Erythroblast (primary cell): ENCODE results near the gene CLSTN1.
"Not testable (repeated sequence)": the region's sequence is repeated elsewhere in the genome, so short reads cannot be mapped to it uniquely, and the experiment has no call there.

Experiments used
- DNase-seq, 2 experiments: peaks; one replicate each; lab custom pipeline; 2025; lab: John Stamatoyannopoulos, UW
- GATA1 ChIP-seq: IDR thresholded peaks from 2 replicates; pipeline ENCODE4 v1.6.1; 2011; ENCODE audit warnings: low read depth, mild to moderate bottlenecking, control low read depth, low read length, moderate library complexity
- POLR2A ChIP-seq: IDR thresholded peaks from 2 replicates; pipeline ENCODE4 v1.6.1; 2011; ENCODE audit warnings: mild to moderate bottlenecking, low read length

The CLSTN1 gene

DNA sequence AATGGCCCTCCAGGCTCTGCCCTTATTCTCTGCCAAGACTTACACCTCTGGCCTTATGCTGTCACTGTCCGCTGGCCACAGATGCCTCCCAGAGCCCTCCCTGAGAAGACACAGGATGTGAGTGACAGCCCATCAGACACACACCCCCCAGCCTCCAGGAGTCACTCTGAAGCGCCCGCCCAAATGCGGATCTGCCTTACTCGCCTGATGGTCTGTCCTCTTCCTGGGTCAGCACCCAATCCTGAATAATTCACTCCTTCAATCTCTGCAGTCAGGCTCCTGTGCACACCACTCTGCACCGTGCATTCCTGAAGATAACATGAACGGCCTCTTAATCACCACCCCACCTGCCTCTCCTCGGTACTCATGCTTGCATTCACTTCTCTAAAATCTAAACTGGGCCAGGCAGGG is 14.7 kb downstream of the CLSTN1 start:
- TF ChIP-seq POLR2A (no peak), GATA1 (no peak)
- no peak for DNase-seq

DNA sequence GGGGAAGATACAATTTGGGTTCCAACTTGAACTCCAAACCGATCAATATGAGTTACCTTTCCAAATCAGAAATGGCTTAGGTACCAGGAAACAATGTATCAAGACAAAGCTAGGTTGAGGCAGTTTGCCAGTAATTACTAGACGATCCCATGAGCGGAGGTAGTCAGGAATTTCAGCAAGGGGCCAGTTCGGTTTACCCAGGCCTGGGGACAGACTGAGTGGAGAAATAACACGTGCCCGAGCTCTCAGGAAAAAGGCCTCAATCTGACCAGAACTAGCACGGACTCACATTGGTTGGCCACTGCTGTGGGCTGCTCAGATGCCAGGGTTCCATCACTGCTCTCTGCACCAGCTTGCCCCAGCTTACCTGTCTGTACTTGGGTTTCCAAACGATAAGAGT is 15.3 kb downstream of the CLSTN1 start:
- TF ChIP-seq GATA1 = no peak
- no peak for DNase-seq

DNA sequence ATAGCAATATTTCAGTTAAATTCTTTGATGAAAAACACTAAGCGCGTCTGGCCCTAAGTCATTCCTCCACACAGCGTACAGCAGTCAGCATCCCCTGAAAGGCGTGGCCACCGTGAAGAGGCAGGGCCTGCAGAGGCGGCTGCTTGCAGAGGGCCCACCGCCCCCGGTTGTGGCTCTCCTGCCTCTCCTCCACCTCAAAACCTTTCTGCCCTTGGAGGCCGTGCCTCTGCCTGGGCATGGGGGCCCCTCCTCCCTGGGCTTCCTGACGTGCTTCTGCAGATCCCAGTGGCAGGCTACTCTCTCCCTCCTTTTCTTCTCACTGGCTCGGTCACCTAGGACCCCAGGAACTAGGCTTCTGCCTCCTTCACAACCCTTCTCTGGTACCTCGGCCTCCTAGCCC is 16.2 kb downstream of the CLSTN1 start:
- DNase-seq = no peak
- TF ChIP-seq POLR2A = no peak
- TF ChIP-seq GATA1 = no peak

DNA sequence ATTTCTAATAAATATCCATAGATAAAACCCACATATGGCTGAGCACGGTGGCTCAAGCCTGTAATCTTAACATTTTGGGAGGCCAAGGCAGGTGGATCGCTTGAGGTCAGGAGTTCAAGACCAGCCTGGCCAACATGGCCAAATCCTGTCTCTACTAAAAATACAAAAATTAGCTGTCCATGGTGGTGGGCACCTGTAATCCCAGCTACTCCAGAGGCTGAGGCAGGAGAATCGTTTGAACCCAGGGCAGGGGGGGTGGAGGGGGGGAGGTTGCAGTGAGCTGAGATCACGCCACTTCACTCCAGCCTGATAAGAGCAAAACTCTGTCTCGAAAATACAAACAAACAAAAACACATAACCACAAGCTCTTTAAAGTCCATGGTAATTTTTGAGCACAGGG is 17.8 kb downstream of the CLSTN1 start:
- DNase-seq = not testable (repeated sequence)

DNA sequence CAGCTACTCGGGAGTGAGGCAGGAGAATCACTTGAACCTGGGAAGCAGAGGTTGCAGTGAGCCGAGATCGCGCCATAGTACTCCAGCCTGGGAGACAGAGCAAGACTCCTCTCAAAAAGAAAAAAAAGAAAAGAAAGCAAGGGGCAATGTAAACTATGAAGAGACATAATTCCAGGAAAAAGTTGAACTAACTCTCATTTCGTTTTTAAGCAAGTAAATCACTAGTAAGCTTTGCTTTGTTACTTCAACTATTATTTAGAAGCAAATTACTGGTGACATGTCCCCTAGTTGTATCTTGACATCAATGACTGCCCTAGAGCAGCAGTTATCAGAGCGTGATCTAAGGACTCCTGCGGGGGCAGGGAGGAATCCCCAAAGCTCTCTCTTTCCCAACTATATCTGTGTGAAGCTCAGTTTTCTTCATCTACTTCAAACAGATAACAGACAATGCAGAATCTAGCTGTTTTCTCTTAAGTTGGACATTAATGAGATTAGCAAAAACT is 18.7 kb downstream of the CLSTN1 start:
- TF ChIP-seq POLR2A = no peak
- no peak for TF ChIP-seq GATA1

DNA sequence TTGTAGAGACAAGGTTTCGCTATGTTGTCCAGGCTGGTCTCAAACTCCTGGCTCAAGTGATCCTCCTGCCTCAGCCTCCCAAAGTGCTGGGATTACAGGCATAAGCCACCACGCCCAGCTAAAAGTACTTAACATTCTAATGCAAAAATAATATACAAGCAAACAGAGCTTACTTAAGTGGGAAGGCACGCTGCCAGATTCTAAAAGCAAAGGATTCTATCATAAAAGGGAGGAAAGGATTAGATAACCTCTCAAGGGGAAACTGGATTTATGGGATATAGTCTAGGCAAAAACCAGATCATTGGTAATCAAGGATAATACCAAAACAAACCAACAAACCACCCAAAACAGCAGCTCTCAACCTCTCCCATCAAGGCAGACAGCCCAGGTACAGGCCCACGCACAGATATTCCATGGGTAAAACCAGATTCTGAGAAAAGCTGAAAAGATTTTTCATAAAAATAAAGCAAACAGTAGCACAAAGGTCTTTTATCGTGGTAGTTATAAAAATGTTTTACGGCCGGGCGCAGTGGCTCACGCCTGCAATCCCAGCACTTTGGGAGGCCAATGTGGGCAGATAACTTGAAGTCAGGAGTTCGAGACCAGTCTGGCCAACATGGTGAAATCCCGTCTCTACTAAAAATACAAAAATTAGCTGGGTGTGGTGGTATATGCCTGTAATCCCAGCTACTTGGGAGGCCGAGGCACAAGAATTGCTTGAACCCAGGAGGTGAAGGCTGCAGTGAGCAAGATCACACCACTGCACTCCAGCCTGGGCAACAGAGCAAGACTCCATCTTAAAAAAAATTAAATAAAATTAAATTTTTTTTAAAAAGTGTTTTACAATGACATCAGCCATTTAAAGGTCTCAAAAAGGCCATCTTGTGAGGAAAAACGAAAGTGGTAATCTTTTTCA is 20.5 kb downstream of the CLSTN1 start:
- DNase-seq = not testable (repeated sequence)

More for the DNA sequence above, 18.7 kb downstream of the CLSTN1 start:
- DNase-seq = no peak

DNA sequence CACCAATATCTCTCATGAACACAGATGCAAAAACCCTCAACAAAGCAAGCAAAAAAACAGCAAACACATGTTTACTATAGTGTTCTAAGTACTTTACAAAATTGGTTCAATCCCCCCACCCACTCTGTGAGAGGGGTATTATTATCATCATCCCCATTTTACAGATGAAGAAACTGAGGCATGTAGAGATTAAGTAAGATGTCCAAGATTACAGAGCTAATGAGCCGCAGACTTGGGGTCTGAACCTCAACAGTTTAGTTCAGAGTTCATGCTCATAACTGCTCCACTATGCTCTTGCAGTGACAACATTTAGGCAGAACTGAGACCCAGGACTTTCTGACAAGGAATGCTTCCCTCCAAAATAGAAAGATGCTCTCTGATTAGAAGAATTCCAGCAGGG is 21.9 kb downstream of the CLSTN1 start:
- DNase-seq = no peak
- TF ChIP-seq POLR2A (no peak), GATA1 (no peak)

DNA sequence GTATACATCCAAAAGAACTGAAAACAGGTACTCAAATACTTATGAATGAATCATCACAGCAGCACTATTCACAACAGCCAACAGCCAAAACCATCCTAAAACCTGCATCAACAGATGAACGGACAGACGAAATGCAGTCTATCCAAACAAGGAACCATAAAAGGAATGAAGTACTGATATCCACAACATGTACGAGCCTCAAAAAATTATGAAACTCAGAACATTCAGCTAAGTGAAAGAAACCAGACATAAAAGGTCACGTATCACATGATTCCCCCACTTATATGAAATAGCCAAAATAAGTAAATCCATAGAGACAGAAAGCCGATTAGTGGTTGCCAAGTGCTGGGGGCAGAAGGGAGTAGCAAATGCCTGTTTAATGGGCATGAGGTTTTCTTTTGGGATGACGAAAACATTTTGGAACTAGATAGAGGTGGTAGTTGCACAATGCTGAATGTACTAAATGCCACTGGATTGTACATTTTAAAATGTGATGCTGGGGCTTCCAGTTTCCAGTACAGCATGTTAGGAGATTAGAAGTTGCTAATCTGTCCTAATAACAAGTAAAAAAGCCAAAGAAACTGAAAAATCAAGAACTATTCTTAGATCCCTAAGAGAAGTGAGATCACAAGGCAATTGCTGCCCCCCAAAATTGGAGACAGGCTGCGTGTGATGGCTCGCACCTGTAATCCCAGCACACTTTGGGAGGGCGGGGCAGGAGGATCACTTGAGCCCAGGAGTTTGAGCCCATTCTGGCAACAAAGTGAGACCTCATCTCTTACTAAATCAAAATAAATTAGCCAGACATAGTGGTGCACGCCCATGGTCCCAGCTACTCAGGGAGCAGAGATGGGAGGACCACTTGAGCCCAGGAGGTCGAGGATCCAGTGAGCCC is 25.3 kb downstream of the CLSTN1 start:
- DNase-seq = no peak
- TF ChIP-seq POLR2A = no peak
- TF ChIP-seq GATA1 = no peak

DNA sequence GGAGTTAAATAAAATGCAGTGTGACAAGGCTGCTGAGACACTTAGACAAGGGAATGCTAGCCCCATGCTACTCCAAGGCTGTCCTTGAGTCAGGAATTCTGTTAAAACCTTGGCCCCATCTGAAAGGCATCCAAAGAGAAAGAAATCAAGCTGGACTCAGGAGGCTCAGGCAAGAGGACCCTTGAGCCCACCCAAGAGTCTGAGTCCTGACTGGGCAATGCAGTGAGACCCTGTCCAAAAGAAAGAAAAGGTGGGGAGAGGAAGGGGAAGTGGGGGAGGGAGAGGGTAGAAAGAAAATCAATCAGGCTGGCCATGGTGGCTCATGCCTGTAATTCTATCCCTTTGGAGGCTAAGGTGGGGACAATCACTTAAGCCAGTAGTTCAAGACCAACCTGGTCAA is 26.7 kb downstream of the CLSTN1 start:
- TF ChIP-seq GATA1 (no peak), POLR2A (no peak)
- no peak for DNase-seq

DNA sequence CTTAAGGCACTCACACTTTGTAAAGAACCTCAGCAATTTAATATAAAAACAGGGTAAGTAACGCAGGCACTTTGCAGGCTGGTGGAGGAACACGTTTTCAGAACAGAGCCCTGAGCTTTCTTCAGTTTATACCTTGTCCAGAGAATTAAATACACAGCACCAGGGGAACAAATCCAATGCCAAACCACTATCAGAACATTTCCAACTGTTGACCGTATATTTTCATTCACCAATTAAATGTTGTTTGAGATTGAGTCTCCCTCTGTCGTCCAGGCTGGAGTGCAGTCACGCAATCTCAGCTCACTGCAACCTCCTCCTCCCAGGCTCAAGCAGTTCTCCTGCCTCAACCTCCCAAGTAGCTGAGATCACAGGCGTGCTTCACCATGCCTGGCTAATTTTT is 29.7 kb downstream of the CLSTN1 start:
- no peak for TF ChIP-seq POLR2A
- no peak for TF ChIP-seq GATA1
- DNase-seq = no peak

DNA sequence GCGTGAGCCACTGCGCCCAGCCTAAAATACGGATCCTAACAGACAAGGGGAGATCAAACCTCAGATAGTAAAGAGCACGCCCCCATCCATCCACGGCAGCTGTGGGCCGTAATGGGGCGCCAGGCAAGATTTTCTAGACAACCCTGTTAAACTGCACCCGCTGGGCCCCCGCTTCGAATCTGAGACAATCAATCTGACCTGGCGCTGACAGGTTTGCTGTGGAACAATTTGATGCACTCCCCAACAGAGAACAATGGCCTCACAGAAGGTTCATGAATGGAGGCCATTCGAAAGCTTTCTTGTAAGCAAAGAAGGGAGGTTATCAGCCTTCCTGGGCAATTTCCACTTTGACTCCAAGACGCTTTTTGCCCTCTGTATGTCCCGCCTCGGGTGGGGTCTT is 30.5 kb downstream of the CLSTN1 start:
- TF ChIP-seq GATA1 = no peak
- no peak for TF ChIP-seq POLR2A
- DNase-seq = no peak

DNA sequence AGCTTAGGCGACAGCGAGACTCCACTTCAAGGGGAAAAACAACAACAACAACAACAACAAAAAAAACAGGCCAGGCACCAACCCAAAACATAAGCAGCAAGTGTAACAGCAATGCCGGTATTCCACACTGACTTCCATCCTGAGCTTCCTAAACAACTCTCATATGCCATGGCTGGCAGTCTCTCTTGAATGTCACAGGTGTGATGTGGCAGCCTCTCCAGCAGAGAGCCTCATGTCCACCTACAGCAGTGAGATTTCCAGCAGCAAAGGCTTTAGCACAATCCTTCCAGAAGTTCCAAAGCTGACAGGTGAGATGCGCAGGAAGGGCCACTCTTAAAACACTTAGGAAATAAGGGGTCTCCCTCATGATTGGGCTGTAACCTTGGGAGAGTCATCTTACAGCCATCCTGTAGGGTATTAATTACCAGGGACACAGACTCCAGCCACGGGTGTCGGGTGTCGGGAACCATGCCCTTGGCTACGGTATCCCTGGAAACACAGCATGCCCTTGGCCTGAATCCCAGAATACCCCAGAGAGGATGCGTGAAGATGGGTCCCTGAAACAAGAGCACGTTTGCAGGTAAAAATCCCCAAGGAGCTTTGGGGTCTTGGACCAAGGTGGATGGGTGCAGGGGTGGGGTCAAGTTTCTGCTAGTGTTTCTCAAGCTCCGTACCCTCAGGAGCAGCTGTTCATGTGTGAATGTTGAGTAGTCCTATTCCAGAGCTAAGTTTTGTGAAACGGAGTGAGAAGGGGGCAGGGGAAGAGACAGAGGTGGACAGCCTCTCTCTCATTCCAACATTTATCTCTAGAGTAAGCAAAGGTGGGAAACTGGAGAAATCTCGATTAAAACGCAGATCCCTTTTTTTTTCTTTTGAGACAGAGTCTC is 31.4 kb downstream of the CLSTN1 start:
- DNase-seq = no peak
- no peak for TF ChIP-seq GATA1

DNA sequence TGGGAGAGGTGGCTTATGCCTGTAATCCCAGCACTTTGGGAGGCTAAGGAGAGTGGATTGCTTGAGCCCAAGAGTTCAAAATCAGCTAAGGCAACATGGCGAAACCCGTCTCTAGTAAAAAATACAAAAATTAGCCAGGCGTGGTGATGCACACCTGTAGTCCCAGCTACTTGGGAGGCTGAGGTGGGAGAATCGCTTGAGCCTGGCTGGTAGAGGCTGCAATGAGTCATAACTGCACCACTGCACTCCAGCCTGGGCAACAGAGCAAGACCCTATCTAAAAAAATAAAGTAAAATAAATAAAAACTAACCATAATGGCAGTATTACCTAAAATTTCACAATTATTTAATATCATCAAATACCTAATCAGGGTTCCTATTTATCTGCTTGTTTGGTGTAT is 34.1 kb downstream of the CLSTN1 start:
- not testable (repeated sequence) for DNase-seq
